Fibroblast of the aortic adventitia (primary cell): ENCODE results near the gene ERBIN. TPM values are rescaled to one million over a fixed set of nuclear protein-coding genes. Genes with fewer than 3 reads are reported as not detected.
A peak's percentile ranks its signal among the peaks of the same experiment; 100 is the strongest.
"Not testable (repeated sequence)": the region's sequence is repeated elsewhere in the genome, so short reads cannot be mapped to it uniquely, and the experiment has no call there.

Experiments used
- DNase-seq: peaks from one replicate; pipeline ENCODE4 v3.0.0-alpha.2; 2010; ENCODE audit warnings: low read depth
- H3K4me3 ChIP-seq: 2 replicates; pipeline ENCODE4 v1.5.1; 2011; ENCODE audit warnings: low read depth, mild to moderate bottlenecking, control low read depth, low read length, moderate library complexity
- total RNA-seq: library from RNA; depleted of rRNA; stranded (reverse); fragments of >200 nt; gene quantifications from 2 replicates; pipeline ENCODE4 v1.2.3, GENCODE V29; 2012; ENCODE audit warnings: low replicate concordance
- TF ChIP-seq, protein P1 (sequence below): IDR thresholded peaks from 2 replicates; pipeline ENCODE4 v1.5.1; 2011; ENCODE audit warnings: mild to moderate bottlenecking, low read length, control low read depth, inconsistent platforms; ENCODE audit not compliant: insufficient read depth

ERBIN gene
- total RNA-seq, 1 donor, result 120 TPM

- no peak overlapping the region for H3K4me3 ChIP-seq
- no peak for DNase-seq
- TF ChIP-seq, protein P1, sequence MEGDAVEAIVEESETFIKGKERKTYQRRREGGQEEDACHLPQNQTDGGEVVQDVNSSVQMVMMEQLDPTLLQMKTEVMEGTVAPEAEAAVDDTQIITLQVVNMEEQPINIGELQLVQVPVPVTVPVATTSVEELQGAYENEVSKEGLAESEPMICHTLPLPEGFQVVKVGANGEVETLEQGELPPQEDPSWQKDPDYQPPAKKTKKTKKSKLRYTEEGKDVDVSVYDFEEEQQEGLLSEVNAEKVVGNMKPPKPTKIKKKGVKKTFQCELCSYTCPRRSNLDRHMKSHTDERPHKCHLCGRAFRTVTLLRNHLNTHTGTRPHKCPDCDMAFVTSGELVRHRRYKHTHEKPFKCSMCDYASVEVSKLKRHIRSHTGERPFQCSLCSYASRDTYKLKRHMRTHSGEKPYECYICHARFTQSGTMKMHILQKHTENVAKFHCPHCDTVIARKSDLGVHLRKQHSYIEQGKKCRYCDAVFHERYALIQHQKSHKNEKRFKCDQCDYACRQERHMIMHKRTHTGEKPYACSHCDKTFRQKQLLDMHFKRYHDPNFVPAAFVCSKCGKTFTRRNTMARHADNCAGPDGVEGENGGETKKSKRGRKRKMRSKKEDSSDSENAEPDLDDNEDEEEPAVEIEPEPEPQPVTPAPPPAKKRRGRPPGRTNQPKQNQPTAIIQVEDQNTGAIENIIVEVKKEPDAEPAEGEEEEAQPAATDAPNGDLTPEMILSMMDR, result no peak
These were observed 40.0 kb upstream of the ERBIN start for GRCh38 chr5:65886387-65886786.

DNA sequence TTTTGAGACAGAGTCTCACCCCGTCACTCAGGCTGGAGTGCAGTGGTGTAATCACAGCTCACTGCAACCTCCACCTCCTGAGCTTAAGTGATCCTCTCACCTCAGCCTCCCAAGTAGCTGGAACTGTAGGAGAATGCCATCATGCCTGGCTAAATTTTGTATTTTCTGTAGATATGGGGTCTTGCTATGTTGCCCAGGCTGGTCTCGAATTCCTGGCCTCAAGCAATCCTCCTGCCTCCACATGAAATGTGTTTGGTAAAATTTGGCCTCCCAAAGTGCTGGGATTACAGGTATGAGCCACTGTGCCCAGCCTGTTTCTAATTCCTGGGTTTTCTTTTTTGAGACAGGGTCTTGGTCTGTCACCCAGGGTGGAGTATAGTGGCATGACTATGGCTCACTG is 34.4 kb upstream of the ERBIN start:
- DNase-seq, H3K4me3 ChIP-seq: not testable (repeated sequence)

DNA sequence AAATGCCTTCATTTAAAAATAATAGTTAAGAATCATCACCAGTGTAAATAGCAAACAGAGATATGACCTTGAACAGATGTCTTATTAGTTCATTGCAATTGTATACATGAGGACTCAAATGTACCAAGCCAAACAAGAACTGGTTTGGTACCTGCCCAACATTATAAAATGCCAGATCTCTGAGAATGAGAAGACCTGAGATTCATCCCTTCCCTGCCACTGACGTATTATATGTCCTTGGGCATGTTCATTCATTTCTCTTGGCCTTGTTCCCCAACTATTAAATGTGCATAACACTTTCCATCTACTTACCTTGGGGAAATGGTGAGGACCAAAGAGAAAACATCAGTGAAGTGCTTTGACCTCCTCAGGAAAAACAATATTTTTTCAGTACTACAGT is 33.6 kb upstream of the ERBIN start:
- no peak for DNase-seq
- H3K4me3 ChIP-seq, result no peak overlapping the region
- TF ChIP-seq, protein P1, result no peak

DNA sequence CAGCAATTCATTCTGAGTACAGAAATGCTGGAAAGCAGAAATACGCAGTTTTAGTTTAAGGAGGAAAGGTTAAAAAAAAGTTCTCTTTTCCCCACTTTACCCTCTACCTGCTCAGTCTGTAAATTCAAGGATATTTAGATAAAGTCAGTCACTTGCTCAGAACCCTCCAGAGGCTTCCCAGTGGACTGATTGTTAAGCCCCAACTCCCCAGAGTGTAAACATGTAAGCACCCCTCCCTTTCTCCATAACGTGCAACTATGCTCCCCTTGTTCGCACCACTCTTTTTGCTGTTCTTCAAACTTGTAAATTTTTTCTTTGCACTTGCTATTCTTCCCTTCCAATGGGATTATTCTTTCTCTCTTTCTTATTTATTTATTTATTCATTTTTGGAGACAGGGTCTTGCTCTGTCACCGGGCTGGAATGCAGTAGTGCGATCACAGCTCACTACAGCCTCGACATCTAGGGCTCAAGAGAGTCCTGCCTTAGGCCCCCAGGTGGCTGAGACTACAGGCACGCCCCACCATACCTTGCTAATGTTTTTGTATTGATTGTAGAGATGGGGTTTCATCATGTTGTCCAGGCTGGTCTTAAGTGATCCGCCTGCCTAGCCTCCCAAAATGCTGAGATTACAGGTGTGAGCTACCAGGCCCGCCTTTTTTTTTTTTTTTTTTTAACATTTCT is 32.5 kb upstream of the ERBIN start:
- DNase-seq, result no peak
- TF ChIP-seq, protein P1, result no peak
- no peak overlapping the region for H3K4me3 ChIP-seq

- no peak for DNase-seq
- TF ChIP-seq, protein P1, result no peak
These were observed 30.5 kb upstream of the ERBIN start for GRCh38 chr5:65895891-65896290.

DNA sequence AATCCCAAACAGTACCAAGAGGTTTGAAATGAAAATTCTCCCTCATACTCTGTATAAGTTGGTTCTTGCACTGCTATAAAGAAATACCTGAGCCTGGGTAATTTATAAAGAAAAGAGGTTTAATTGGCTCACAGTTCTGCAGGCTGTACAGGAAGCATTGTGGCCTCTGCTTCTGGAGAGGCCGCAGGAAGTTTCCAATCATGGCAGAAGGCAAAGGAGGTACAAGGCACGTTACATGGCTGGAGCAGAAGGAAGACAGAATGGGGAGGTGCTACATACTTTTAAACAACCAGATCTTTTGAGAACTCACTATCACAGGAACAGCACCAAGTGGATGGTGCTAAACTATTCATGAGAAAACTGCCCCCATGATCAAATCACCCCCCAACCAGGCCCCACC is 25.6 kb upstream of the ERBIN start:
- no peak for DNase-seq

More at GRCh38 chr5:65895891-65896290, 30.5 kb upstream of the ERBIN start:
- H3K4me3 ChIP-seq, result no peak overlapping the region

GRCh38 chr5:65902104-65902503 is 24.3 kb upstream of the ERBIN start:
- DNase-seq, result peak; percentile 29
- TF ChIP-seq, protein P1, result no peak
- H3K4me3 ChIP-seq, result no peak overlapping the region

More for the DNA sequence above, 25.6 kb upstream of the ERBIN start:
- H3K4me3 ChIP-seq, result no peak overlapping the region
- TF ChIP-seq, protein P1, result no peak
